22Rv1 (cell line): ENCODE data around the gene COL28A1.

Source experiments
- H3K27ac ChIP-seq: fragments of 450-650 bp; 2 replicates; pipeline ENCODE4 v1.5.1; 2017
- ZFX ChIP-seq: fragments of 450-650 bp; IDR thresholded peaks from 2 replicates; pipeline ENCODE4 v1.6.1; 2017; ENCODE audit warnings: antibody characterized with exemption, borderline replicate concordance
- TF ChIP-seq, protein P1 (sequence below): fragments of 450-650 bp; IDR thresholded peaks from 2 replicates; pipeline ENCODE4 v1.5.1; 2017; ENCODE audit warnings: mild to moderate bottlenecking

Gene COL28A1

DNA sequence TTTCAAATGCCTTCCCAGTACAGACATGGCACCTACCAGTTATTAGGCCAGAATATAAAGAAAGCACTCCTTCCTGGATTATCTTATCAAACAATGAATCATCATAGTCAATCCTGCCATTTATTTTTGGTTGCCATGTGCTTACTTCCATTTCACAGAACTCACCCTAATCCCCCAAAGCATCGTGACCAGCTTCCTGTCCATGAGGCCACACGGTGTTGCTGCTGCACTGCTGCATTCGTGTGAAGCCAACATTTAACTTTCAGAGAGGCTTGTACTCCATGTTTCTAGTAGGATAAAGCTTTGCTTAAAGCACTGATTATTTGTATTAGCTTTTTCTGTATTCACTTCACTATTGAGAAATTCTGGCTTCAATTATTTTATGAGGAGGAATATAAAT, 14.4 kb downstream of the COL28A1 start:
- no peak overlapping the region for H3K27ac ChIP-seq
- no peak for TF ChIP-seq ZFX
- TF ChIP-seq, protein P1, sequence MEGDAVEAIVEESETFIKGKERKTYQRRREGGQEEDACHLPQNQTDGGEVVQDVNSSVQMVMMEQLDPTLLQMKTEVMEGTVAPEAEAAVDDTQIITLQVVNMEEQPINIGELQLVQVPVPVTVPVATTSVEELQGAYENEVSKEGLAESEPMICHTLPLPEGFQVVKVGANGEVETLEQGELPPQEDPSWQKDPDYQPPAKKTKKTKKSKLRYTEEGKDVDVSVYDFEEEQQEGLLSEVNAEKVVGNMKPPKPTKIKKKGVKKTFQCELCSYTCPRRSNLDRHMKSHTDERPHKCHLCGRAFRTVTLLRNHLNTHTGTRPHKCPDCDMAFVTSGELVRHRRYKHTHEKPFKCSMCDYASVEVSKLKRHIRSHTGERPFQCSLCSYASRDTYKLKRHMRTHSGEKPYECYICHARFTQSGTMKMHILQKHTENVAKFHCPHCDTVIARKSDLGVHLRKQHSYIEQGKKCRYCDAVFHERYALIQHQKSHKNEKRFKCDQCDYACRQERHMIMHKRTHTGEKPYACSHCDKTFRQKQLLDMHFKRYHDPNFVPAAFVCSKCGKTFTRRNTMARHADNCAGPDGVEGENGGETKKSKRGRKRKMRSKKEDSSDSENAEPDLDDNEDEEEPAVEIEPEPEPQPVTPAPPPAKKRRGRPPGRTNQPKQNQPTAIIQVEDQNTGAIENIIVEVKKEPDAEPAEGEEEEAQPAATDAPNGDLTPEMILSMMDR, result no peak

DNA sequence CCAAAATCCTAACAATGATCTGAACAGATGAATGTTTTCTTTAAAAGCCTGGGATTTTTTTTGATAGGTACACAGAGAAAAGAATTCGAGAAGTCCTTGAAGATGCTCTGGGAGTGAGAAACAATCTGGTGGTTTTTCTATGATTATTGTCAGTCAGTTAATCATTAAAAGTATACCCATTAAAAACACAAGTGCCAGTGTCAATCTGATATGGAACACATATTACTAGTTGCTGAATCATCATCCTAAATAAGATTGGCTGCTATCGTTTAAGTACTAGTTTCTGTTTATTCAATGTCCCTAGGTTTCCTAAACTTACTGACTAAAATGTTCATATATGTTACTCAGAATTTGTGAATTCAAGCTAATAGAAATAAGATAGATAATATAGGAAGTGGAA, 16.1 kb downstream of the COL28A1 start:
- no peak for TF ChIP-seq ZFX
- TF ChIP-seq, protein P1, result no peak
- H3K27ac ChIP-seq, result no peak overlapping the region

DNA sequence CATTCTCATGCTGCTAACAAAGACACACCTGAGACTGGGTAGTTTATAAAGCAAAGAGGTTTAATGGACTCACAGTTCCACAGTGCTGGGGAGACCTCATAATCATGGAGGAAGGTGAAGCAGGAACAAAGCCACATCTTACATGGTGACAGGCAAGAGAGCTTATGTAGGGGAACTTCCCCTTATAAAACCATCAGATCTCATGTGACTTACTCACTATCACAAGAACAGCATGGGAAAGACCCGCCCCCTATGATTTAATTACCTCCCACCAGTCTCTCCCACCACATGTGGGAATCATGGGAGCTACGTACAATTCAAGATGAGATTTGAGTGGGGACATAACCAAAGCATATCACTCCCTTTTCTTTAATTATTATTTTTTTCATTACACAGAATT, 16.6 kb downstream of the COL28A1 start:
- H3K27ac ChIP-seq, result no peak overlapping the region
- TF ChIP-seq, protein P1, result no peak
- TF ChIP-seq ZFX, result no peak

DNA sequence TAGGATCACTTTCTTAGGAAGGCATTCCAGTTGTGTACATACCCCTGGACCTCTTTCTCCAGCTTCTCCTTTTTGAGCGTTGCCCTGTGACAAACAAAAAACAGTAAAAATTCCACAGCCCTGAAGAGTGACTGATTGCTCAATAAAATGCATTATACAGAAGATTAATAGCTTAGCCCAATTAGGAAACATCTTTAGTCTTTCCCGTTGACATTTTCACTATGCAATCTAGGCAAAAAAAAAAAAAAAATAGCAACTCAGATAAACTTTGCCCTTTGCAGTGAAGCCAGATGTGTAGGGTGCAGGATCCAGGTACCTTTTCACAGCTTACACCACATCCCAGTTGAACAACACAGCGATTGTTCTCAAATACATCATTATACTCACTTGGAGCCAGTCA, 17.9 kb downstream of the COL28A1 start:
- H3K27ac ChIP-seq, result no peak overlapping the region
- TF ChIP-seq, protein P1, result no peak

DNA sequence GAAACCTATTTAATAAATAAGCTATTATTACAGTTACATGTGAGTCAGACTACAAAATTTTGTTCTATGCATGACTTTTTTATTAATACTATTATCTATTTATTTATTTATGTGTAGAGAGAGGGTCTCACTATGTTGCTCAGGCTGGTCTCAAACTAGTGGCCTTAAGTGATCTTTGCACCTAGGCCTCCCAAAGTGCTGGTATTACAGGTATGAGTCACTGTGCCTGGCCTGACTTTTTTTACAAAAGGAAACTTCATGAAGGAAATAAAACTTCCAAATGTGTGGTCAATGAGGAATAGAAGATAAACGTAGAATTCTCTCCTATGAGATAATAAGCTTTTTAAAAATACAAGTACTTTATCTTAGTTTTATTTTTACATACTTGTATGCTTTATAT, 19.0 kb downstream of the COL28A1 start:
- no peak overlapping the region for H3K27ac ChIP-seq
- TF ChIP-seq ZFX, result no peak
- TF ChIP-seq, protein P1, result no peak

DNA sequence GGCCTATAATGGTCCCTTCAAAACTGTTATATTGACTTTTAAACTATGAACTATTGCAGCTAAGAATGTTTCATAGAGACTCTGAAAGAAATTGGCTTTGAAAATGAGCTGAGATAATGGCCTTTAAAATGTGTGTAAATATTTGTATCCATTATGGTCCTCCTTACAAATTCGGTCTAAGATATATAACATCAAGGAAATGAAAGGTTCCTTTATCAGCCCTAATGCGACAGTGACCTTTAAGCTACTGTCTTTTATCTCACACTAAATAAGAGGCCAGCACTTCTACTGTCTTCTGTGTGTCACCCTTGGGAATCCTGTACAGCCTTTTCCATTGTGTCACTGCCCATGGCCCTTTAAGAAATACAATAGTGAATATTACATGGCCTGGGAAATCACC, 19.5 kb downstream of the COL28A1 start:
- no peak overlapping the region for H3K27ac ChIP-seq
- TF ChIP-seq, protein P1, result no peak
- no peak for TF ChIP-seq ZFX

DNA sequence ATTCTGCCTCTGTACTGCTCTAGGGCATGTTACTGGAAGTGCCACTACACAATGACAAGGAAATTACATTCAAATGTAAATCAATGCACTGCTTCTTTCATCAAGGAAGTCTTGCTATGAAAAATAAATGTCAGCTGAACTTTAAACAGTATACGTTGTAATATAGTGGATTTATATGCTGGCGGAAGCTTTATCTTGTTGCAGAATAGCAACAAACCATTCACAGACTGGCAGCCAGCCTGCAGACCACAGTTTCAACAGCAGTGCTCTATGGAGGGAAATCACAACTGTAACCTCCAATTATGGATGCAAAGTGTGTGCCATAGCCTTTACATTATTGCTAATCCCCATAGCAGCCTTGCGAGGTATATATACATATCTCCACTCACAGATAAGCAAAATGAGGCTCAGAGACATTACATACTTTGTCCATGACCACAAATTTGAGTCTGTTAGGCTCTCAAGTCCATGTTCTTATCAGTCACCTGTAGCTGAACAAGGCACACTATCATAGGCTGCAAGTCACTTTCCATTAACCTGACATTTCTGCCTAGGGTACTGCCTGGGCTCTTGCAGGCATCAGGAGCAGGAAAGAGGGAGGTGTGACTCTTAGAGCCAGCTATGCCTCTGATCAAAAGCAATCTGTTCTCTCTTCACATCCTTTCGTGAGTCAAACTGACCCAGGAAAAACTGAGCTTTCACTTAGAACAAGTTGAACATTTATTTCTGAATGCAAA, 22.6 kb downstream of the COL28A1 start:
- no peak for TF ChIP-seq ZFX
- H3K27ac ChIP-seq, result no peak overlapping the region

DNA sequence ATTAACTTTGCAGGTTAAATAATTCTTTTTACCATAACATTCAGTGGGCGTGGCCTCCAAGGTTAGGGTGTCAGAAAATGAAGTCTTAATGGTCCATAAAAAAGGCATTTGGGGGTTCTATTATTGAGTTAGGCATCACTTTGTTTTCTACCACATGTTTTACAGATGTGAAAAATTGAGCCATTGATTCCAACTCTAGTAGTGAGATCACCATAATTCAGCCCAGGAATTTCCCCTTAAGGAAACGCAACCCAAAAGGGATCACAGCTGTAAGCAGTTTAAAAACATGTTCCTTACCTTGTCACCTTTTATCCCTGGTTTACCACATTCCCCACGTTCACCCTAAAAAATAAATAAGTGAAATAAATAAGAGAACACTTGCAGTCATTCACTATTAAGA, 24.9 kb downstream of the COL28A1 start:
- H3K27ac ChIP-seq, result no peak overlapping the region
- TF ChIP-seq, protein P1, result no peak
- TF ChIP-seq ZFX, result no peak
